NCI-H2171 (cell line): ENCODE results near the gene TNXB.
"Not testable (repeated sequence)": the region's sequence is repeated elsewhere in the genome, so short reads cannot be mapped to it uniquely, and the experiment has no call there.

Experiments
- DNase-seq: peaks from one replicate; lab custom pipeline; 2025; lab: John Stamatoyannopoulos, UW

TNXB gene

DNA sequence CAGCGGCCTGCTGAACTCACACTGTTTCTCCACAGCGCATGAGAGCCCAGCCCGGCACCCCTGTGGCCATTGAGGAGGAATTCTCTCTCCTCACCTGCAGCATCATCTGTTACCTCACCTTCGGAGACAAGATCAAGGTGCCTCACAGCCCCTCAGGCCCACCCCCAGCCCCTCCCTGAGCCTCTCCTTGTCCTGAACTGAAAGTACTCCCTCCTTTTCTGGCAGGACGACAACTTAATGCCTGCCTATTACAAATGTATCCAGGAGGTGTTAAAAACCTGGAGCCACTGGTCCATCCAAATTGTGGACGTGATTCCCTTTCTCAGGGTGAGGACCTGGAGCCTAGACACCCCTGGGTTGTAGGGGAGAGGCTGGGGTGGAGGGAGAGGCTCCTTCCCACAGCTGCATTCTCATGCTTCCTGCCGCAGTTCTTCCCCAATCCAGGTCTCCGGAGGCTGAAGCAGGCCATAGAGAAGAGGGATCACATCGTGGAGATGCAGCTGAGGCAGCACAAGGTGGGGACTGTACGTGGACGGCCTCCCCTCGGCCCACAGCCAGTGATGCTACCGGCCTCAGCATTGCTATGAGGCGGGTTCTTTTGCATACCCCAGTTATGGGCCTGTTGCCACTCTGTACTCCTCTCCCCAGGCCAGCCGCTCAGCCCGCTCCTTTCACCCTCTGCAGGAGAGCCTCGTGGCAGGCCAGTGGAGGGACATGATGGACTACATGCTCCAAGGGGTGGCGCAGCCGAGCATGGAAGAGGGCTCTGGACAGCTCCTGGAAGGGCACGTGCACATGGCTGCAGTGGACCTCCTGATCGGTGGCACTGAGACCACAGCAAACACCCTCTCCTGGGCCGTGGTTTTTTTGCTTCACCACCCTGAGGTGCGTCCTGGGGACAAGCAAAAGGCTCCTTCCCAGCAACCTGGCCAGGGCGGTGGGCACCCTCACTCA is 69.5 kb downstream of the TNXB start:
- DNase-seq: not testable (repeated sequence)

DNA sequence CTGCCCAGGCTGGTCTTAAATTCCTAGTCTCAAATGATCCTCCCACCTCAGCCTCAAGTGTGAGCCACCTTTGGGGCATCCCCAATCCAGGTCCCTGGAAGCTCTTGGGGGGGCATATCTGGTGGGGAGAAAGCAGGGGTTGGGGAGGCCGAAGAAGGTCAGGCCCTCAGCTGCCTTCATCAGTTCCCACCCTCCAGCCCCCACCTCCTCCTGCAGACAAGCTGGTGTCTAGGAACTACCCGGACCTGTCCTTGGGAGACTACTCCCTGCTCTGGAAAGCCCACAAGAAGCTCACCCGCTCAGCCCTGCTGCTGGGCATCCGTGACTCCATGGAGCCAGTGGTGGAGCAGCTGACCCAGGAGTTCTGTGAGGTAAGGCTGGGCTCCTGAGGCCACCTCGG is 70.3 kb downstream of the TNXB start:
- not testable (repeated sequence) for DNase-seq

DNA sequence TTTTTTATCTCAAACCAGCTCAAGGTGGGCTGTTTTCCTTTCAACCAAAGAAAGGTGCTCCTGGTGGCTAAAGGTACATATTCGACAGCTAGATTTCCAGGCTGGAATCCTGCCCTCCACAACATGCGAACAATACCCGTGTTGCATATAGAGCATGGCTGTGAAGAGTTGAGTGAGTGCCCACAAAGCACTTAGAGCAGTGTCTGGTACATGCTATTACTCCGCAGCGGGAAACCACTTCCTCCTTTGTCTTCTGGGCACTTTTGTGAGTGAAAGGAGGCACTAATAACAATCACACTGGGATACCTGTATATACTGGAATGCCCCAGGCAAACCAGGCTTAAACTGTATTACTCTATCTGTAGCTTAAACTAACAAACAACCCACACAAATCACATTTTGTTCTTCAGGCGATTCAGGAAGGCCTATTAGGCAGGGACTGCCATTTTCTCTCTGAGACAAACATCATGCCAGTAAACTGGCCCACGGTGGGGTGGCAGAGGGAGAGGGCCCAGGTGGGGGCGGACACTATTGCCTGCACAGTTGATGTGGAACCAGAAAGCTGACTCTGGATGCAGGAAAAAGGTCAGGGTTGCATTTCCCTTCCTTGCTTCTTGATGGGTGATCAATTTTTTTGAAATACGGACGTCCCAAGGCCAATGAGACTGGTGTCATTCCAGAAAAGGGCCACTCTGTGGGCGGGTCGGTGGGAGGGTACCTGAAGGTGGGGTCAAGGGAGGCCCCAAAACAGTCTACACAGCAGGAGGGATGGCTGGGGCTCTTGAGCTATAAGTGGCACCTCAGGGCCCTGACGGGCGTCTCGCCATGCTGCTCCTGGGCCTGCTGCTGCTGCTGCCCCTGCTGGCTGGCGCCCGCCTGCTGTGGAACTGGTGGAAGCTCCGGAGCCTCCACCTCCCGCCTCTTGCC is 71.3 kb downstream of the TNXB start, which contains the start of gene CYP21A2:
TSS of gene CYP21A2 (plus strand) at position 818 of the 927 bp plus-strand sequence. CDS start at position 826, 8 bp downstream.
- DNase-seq: not testable (repeated sequence)

DNA sequence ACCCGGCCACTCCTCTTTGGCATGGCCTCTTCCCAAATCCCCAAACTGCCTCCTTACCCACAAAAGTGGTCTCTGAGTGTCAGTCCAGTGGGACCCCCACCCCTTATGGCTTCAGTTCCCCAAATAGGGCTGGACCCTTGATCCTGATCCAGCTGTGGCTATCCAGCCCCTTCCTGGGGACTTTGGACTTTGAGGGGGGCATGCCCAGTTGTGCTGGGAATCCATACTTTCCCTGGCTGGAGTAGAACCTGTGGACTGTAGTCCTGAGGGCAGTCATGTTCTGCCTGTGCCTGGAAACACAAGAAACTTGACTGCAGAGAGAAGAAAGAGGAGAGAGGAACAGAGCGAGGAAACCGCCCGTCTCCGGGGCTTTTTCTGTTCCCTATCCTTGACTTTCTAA is 72.0 kb downstream of the TNXB start:
- DNase-seq: not testable (repeated sequence)

DNA sequence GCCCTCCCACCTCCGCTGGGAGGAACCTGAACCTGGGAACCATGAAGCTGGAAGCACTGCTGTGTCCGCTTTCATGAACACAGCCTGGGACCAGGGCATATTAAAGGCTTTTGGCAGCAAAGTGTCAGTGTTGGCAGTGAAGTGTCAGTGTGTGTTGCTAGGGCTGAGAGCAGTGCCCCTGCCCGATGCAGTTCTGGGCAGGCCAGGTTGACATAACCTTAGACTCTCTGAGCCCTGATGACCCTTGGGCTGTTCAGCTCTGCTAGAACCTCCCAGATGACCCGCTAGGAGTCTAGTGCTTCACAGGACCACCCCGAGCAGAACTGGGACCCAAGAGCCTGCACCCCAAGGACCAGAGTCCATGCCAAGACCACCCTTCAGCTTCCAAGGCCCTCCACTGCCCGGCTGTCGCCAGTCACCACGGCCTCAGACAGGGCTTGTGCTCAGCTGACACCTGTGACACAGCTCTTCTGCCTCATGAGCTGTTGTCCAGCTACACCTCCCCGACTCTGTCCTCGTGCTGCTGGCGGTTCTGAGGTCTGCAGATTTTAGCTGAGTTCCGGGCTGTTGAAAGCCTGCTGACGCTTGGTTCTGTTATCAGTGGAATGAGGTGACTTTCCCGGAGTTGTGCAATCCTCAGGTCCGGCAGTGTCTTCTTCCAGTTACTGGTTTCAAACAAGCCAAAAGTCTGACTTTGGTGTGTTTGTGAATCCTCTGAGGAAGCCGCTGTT is 73.7 kb downstream of the TNXB start:
- DNase-seq: not testable (repeated sequence)

DNA sequence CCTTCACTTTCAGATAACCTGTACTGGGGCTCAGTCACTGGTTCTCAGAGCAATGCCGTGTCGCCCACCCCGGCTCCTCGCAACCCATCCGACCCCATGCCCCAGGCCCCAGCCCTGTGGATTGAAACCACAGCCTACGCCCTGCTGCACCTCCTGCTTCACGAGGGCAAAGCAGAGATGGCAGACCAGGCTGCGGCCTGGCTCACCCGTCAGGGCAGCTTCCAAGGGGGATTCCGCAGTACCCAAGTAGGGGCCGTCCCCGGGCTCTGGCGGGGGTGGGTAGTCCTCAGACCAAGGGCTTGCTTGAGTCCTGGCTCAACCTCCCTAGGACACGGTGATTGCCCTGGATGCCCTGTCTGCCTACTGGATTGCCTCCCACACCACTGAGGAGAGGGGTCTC is 79.6 kb downstream of the TNXB start:
- not testable (repeated sequence) for DNase-seq

DNA sequence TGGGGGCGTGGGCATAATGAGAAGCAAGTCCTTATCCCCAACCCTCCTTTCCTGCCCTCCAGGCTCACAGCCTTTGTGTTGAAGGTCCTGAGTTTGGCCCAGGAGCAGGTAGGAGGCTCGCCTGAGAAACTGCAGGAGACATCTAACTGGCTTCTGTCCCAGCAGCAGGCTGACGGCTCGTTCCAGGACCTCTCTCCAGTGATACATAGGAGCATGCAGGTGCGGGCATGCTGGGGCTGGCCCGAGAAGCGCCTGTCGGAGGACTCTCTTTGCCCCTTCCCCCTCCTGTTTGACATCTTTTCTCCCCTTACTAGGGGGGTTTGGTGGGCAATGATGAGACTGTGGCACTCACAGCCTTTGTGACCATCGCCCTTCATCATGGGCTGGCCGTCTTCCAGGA is 80.5 kb downstream of the TNXB start:
- not testable (repeated sequence) for DNase-seq

DNA sequence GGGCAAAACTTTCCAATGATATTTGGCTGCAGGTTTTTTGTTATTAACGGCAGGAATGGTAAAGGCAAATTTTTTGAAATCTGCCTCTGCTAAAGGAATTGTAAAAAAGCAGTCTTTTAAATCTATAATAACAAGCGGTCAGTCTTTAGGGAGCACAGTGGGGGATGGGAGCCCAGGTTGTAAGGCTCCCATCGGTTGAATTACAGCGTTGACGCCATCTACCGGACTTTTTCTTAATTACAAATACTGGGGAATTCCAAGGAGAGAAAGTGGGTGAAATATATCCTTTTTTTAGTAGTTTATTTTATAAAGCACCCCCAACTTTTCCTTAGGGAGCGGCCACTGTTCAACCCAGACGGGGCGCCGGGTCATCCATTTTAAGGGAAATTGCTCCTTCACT is 87.0 kb downstream of the TNXB start:
- not testable (repeated sequence) for DNase-seq

DNA sequence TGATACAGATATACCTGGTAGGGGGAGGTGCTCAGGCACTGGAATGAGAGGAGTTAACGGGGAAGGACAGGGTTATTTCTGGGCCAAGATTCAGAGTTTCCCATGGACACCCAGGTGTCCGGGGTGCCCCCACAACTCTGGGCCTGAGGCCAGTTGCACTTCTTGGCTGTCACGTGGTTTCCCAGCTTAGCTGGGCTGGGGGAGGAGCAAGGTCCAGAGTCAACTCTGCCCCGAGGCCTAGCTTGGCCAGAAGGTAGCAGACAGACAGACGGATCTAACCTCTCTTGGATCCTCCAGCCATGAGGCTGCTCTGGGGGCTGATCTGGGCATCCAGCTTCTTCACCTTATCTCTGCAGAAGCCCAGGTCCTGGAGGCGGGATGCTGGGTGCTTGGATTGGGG is 94.6 kb downstream of the TNXB start, which contains the start of gene C4B:
TSS of gene C4B (plus strand) at position 249 of the 400 bp plus-strand sequence. CDS start at position 300, 51 bp downstream.
- not testable (repeated sequence) for DNase-seq

DNA sequence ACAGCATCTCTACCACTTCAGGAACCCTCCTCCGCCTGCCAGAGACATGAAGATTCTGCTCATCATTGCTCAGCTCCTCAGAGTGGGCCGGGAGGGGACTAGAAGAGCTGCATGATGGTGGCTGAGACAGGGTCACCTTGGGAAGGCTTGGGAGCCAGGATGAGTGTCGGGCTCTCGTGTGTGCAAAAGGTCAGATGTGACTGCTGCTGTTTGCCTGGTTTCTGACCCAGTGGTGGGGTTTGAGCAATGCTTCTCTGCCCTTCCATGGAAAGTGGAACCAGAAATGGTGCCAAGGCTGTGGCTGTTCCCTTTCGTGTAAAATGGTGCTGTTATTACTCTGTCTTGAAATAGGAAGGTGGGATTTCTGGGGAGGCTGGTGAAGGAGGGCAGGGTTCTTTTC is 95.4 kb downstream of the TNXB start:
- not testable (repeated sequence) for DNase-seq

DNA sequence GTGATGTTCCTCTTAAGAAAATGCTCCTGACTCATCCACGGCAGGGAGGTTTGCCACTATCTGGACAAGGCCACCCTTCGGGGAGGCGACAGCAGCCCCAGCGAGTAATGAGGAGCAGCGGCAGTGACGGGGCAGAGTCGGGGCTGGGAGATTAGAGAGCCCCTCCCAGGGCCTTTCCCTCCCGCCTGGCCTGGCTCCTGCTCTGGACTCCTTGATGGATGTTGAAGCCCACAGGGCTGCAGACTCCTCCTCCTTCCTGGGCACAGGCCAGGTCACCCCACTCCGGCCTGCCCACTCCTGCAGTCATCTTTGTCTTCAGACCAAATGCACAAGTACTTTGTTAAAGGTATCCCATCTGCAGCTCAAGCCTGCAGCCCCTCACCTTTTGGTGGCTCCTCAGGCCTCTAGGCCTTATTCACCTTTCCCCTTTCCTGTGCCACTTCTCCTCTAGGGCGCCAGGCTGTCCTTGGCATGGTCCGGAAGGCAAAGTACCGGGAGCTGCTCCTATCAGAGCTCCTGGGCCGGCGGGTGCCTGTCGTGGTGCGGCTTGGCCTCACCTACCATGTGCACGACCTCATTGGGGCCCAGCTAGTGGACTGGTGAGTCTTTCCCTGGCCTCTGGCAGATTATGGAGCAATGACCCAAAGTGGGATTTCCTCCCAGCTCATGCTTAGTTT is 96.1 kb downstream of the TNXB start:
- DNase-seq: not testable (repeated sequence)

DNA sequence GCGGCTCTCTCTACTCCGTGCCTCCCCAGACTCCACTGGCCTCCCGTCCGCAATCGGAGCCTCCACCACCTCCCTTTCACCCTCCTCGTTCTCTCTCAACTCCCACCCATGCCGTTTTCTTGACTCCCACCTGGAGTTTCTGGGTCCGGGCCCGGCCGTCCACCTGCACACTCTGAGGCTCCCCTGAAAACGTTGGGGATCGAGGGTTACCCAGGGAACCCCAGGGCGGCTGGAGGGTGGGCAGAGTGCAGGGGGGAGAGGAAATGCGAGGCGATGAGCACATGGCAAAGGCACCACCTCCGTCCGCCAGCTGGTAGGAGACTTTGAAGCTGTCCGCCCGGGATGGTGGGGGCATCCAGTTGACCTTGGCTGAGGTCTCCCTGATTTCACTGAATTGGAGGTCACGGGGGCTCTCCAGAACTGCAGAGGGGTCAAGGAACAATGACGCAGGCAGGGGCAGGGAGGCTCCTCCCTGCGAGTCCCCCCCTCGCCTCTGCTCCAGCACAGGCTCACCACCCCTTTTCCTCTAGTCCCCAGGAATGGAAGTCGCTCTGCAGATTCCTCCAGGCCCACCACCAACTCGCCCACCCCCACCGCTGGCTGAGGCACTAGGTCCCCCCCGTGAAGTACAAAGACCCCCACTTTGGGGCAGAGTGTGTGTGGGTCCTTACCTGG is 98.1 kb downstream of the TNXB start:
- not testable (repeated sequence) for DNase-seq

DNA sequence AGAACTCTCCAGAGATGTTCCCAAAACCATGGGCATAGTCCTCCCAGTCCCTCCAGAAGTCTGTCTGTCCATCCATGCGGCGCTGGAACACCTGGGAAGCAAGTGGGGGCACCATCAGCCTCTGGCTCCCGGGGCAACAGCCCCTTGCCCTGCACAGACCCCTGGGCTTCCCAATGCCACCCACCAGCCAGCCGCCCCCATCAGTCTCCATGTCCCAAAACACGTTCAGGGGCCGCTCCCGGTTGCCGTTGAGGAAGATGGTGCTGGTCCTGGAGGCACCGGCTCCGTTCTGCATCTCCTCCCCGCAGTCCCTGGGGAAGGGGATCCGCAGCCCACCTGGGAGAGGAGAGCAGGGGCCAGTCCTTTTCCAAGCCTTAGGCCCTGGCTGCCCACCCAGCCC is 99.6 kb downstream of the TNXB start:
- DNase-seq: not testable (repeated sequence)

DNA sequence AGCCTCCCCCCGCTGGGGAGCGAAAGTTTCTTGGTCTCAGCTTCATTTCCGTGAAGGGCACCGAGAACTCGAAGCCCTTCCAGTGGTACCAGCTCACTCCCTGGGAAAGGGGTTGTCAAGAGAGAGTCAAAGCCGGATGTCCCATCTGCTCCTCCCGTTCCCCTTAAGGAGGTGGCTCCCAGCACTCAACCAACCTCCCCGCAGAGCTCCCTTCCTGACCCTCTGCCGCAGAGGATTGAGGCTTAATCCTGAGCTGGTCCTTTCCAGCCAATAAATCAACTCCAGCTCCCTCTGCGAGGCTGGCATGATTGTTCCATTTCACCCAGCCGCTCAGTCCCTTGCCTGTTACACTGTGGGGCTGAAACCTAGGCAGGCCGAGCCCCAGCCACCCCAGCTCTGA is 100.5 kb downstream of the TNXB start:
- not testable (repeated sequence) for DNase-seq

DNA sequence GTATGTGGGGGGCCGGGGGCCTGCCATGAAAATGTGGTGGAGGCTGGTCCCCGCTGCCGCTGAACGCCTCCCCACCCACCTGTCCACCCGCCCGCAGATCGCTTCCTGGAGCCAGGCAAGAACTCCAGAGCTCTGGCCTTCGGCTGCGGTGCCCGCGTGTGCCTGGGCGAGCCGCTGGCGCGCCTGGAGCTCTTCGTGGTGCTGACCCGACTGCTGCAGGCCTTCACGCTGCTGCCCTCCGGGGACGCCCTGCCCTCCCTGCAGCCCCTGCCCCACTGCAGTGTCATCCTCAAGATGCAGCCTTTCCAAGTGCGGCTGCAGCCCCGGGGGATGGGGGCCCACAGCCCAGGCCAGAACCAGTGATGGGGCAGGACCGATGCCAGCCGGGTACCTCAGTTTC is 101.1 kb downstream of the TNXB start:
- DNase-seq: not testable (repeated sequence)

DNA sequence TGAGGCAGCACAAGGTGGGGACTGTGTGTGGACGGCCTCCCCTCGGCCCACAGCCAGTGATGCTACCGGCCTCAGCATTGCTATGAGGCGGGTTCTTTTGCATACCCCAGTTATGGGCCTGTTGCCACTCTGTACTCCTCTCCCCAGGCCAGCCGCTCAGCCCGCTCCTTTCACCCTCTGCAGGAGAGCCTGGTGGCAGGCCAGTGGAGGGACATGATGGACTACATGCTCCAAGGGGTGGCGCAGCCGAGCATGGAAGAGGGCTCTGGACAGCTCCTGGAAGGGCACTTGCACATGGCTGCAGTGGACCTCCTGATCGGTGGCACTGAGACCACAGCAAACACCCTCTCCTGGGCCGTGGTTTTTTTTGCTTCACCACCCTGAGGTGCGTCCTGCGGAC is 102.1 kb downstream of the TNXB start:
- DNase-seq: not testable (repeated sequence)

DNA sequence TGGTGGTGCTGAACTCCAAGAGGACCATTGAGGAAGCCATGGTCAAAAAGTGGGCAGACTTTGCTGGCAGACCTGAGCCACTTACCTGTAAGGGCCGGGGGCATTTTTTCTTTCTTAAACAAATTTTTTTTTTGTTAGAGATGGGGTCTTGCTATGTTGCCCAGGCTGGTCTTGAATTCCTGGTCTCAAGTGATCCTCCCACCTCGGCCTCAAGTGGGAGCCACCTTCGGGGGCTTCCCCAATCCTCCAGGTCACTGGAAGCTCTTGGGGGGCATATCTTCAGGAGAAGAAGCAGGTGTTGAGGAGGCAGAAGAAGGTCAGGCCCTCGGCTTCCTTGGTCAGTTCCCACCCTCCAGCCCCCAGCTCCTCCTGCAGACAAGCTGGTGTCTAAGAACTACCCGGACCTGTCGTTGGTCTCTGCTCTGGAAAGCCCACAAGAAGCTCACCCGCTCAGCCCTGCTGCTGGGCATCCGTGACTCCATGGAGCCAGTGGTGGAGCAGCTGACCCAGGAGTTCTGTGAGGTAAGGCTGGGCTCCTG is 103.1 kb downstream of the TNXB start:
- DNase-seq: not testable (repeated sequence)

DNA sequence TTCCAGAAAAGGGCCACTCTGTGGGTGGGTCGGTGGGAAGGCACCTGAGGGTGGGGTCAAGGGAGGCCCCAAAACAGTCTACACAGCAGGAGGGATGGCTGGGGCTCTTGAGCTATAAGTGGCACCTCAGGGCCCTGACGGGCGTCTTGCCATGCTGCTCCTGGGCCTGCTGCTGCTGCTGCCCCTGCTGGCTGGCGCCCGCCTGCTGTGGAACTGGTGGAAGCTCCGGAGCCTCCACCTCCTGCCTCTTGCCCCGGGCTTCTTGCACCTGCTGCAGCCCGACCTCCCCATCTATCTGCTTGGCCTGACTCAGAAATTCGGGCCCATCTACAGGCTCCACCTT is 103.6 kb downstream of the TNXB start:
- DNase-seq: not testable (repeated sequence)

DNA sequence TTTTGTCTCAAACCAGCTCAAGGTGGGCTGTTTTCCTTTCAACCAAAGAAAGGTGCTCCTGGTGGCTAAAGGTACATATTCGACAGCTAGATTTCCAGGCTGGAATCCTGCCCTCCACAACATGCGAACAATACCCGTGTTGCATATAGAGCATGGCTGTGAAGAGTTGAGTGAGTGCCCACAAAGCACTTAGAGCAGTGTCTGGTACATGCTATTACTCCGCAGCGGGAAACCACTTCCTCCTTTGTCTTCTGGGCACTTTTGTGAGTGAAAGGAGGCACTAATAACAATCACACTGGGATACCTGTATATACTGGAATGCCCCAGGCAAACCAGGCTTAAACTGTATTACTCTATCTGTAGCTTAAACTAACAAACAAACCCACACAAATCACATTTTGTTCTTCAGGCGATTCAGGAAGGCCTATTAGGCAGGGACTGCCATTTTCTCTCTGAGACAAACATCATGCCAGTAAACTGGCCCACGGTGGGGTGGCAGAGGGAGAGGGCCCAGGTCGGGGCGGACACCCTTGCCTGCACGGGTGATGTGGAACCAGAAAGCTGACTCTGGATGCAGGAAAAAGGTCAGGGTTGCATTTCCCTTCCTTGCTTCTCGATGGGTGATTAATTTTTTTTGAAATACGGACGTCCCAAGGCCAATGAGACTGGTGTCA is 104.1 kb downstream of the TNXB start:
- DNase-seq: not testable (repeated sequence)

DNA sequence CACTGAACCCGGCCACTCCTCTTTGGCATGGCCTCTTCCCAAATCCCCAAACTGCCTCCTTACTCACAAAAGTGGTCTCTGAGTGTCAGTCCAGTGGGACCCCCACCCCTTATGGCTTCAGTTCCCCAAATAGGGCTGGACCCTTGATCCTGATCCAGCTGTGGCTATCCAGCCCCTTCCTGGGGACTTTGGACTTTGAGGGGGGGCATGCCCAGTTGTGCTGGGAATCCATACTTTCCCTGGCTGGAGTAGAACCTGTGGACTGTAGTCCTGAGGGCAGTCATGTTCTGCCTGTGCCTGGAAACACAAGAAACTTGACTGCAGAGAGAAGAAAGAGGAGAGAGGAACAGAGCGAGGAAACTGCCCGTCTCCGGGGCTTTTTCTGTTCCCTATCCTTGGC is 104.7 kb downstream of the TNXB start:
- not testable (repeated sequence) for DNase-seq
